OCI-M1 (cell line): Measurements from ENCODE around the gene RAB4B.
"Not testable (repeated sequence)": the region's sequence is repeated elsewhere in the genome, so short reads cannot be mapped to it uniquely, and the experiment has no call there.

Source experiments
- DNase-seq: peaks from one replicate; lab custom pipeline; 2025; lab: John Stamatoyannopoulos, UW

Gene RAB4B

DNA sequence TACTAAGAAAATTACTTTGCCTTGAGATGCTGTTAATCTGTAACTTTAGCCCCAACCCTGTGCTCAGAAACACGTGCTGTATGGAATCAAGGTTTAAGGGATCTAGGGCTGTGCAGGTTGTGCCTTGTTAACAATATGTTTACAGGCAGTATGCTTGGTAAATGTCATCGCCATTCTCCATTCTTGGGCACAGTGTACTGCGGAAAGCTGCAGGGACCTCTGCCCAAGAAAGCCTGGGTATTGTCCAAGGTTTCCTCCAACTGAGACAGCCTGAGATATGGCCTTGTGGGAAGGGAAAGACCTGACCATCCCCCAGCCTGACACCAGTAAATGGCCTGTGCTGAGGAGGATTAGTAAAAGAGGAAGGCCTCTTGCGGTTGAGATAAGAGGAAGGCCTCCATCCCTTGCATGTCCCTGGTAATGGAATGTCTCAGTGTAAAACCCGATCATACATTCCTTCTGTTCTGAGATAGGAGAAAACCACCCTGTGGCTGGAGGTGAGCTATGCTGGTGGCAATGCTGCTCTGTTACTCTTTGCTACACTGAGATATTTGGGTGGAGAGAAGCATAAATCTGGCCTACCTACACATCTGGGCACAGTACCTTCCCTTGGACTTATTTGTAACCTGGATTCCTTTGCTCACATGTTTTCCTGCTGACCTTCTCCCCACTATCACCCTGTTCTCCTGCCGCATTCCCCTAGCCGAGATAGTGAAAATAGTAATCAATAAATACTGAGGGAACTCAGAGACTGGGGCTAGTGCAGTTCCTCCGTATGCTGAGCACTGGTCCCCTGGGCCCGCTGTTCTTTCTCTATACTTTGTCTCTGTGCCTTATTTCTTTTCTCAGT lies 44.9 kb downstream of the RAB4B start:
- DNase-seq, result peak; percentile 99

DNA sequence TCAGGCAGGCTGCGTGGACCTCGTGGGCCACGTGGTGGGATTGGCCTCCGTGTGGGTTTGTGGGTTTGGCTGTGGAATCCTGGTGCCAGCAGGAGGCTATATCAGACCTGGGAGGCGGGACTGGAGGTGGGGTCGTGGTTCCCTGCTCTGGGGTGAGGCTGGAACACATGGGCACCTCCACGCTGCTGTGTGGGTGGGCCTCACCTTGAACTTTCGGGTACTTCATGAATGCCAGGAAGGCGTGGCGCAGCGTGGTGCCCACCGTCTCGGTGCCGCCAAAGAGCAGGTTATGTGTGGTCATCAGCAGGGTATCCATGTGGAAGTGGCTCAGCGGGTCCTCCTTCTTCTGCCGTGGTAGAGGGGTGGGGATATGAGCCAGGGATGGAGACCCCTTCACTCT lies 46.9 kb downstream of the RAB4B start:
- DNase-seq, result not testable (repeated sequence)

GRCh38 chr19:40825460-40826095 lies 47.5 kb downstream of the RAB4B start:
- DNase-seq, result not testable (repeated sequence)

- not testable (repeated sequence) for DNase-seq
These were observed 48.3 kb downstream of the RAB4B start for GRCh38 chr19:40826312-40826698.

- DNase-seq, result not testable (repeated sequence)
These were observed 48.8 kb downstream of the RAB4B start for GRCh38 chr19:40826699-40827385.

DNA sequence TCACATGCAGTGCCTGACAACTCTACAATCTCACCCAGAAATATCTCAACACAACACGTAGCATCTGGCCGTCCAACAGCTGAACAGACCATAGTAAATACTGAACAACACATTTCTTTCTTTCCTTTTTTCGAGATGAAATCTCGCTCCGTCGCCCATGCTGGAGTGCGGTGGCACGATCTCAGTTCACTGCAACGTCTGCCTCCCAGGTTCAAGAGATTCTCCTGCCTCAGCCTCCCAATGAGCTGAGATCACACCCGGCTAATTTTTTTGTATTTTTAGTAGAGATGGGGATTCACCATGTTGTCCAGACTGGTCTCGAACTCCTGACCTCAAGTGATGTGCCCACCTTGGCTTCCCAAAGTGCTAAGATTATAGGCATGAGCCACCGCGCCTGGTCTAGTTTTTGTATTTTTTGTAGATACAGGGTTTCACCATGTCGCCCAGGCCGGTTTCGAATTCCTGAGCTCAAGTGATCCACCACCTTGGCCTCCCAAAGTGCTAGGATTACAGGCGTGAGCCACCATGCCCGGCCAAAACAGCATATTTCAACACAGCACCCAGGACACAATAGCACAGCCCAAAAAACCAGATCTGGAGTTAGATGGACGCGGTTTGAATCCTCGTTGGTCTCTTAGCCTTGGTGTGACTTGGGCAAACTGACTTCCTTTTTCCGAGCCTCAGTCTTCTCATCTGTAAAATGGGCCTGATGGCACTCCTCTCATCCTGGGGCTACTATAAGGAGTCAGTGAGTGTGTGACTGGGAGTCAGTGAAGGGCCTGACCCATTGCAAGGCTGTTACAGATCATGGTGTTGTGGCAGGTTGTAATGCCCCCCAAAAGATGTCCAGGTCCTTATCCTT lies 49.6 kb downstream of the RAB4B start:
- no peak for DNase-seq

- DNase-seq, result no peak
These were observed 51.2 kb downstream of the RAB4B start for GRCh38 chr19:40829205-40829604.

DNA sequence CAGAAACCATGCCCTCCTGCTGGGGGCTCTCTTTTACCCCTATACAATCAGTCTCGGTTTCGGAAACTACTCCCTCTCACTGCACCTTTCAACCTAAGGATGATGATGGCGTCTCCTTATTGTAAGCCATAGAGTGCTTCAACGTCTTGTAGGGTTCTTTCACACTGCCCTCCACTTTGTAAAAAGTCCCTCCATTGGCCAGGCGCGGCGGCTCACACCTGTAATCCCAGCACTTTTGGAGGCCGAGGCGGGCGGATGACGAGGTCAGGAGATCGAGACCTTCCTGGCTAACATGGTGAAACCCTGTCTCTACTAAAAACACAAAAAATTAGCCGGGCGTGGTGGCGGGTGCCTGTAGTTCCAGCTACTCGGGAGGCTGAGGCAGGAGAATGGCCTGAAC lies 52.7 kb downstream of the RAB4B start:
- DNase-seq, result not testable (repeated sequence)

- peak; percentile 88 for DNase-seq
These were observed 53.7 kb downstream of the RAB4B start for GRCh38 chr19:40831502-40832430.

- not testable (repeated sequence) for DNase-seq
These were observed 54.4 kb downstream of the RAB4B start for GRCh38 chr19:40832431-40832790.

DNA sequence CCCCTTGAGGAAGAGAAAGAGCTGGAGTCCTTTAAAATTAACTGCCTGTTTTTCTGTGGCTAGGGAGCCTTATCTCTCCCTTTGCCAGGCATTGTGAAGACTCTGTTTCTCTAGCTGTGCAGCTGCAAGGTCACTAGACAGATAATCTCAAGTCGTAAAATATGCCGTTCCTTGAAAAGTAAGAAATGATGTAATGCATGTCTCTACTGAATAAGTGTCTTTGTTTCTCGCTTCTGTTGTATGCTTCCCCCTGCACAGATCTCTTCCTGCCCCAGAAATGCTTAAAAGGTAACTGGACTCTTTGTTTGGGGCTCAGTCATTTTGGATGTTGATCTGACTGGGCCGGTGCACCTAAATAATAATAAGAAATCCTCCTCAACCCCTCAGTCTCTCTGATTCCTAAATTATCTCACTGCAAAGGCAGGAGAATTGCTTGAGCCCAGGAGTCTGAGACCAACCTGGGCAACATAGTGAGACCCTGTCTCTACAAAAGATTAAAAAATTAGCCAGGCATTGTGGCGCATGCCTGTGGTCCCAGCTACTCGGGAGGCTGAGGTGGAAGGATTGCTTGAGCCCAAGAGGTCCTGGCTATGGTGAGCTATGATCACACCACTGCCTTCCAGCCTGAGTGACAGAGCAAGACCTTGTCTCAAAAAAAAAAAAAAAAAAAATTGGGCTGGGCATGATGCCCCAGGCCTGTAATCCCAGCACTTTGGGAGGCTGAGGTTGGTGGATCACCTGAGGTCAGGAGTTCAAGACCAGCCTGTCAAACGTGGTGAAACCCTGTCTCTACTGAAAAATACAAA lies 55.9 kb downstream of the RAB4B start:
- DNase-seq, result peak; percentile 92

GRCh38 chr19:40836754-40837429 lies 58.8 kb downstream of the RAB4B start:
- no peak for DNase-seq

GRCh38 chr19:40838477-40838876 lies 60.4 kb downstream of the RAB4B start:
- not testable (repeated sequence) for DNase-seq

DNA sequence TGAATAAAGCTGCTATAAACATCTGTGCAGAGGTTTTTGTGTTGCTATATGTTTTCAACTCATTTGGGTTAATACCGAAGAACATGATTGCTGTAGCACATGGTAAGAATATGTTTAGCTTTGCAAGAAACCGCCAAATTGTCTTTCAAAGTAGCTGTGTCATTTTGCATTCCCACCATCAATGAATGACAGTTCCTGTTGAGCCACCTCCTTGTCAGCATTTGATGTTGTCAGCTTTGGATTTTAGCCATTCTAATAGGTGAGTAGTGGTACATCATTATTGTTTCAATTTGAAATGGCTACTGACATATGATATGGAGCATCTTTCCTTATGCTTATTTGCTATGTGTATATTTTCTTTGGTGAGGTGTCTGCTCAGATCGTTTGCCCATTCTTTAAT lies 64.0 kb downstream of the RAB4B start:
- DNase-seq, result not testable (repeated sequence)

GRCh38 chr19:40842997-40843652 lies 65.1 kb downstream of the RAB4B start:
- not testable (repeated sequence) for DNase-seq

GRCh38 chr19:40843653-40844052 lies 65.6 kb downstream of the RAB4B start:
- DNase-seq, result peak; percentile 60
